DMS114 treated with DMSO at 0.1 percent for 48 hours (cell line): ENCODE measurements around the gene VPS13A.
"Not testable (repeated sequence)": the region's sequence is repeated elsewhere in the genome, so short reads cannot be mapped to it uniquely, and the experiment has no call there.

ENCODE experiments used
- DNase-seq: peaks from one replicate; lab custom pipeline; 2025; ENCODE audit not compliant: unreplicated experiment; lab: John Stamatoyannopoulos, UW

VPS13A gene

GRCh38 chr9:77291714-77292113 lies 114.4 kb downstream of the VPS13A start:
- peak; percentile 1 for DNase-seq

- no peak for DNase-seq
These were observed 116.6 kb downstream of the VPS13A start for GRCh38 chr9:77293949-77294348.

GRCh38 chr9:77304543-77304942 lies 127.2 kb downstream of the VPS13A start:
- no peak for DNase-seq

- DNase-seq, result no peak
These were observed 128.5 kb downstream of the VPS13A start for GRCh38 chr9:77305622-77306400.

- no peak for DNase-seq
These were observed 129.8 kb downstream of the VPS13A start for GRCh38 chr9:77307166-77307565.

GRCh38 chr9:77316058-77316457 lies 138.7 kb downstream of the VPS13A start:
- no peak for DNase-seq

GRCh38 chr9:77325058-77325457 lies 147.7 kb downstream of the VPS13A start:
- no peak for DNase-seq

- no peak for DNase-seq
These were observed 150.8 kb downstream of the VPS13A start for GRCh38 chr9:77328102-77328501.

GRCh38 chr9:77370064-77370463 lies 192.7 kb downstream of the VPS13A start:
- no peak for DNase-seq

- DNase-seq, result no peak
These were observed 196.9 kb downstream of the VPS13A start for GRCh38 chr9:77374266-77374665.

- DNase-seq, result no peak
These were observed 198.7 kb downstream of the VPS13A start for GRCh38 chr9:77375956-77376532.

GRCh38 chr9:77384406-77384805 lies 207.1 kb downstream of the VPS13A start:
- DNase-seq, result no peak

- DNase-seq, result no peak
These were observed 208.9 kb downstream of the VPS13A start for GRCh38 chr9:77386187-77386586.

GRCh38 chr9:77391834-77392233 lies 214.5 kb downstream of the VPS13A start:
- no peak for DNase-seq

GRCh38 chr9:77392328-77392727 lies 215.0 kb downstream of the VPS13A start:
- no peak for DNase-seq

- not testable (repeated sequence) for DNase-seq
These were observed 221.2 kb downstream of the VPS13A start for GRCh38 chr9:77398581-77398980.

- DNase-seq, result no peak
These were observed 222.6 kb downstream of the VPS13A start for GRCh38 chr9:77399964-77400363.

GRCh38 chr9:77402286-77402685 lies 225.0 kb downstream of the VPS13A start:
- DNase-seq, result no peak

GRCh38 chr9:77403239-77403638 lies 225.9 kb downstream of the VPS13A start:
- no peak for DNase-seq

GRCh38 chr9:77408521-77408920 lies 231.2 kb downstream of the VPS13A start:
- DNase-seq, result not testable (repeated sequence)

- DNase-seq, result no peak
These were observed 240.2 kb downstream of the VPS13A start for GRCh38 chr9:77417566-77417965.

- no peak for DNase-seq
These were observed 240.9 kb downstream of the VPS13A start for GRCh38 chr9:77418226-77418625.

GRCh38 chr9:77420641-77421040 lies 243.3 kb downstream of the VPS13A start:
- no peak for DNase-seq
